ENCODE data around the gene PEX5L. TPM values are rescaled to one million over a fixed set of nuclear protein-coding genes. Genes with fewer than 3 reads are reported as not detected.
A peak's percentile ranks its signal among the peaks of the same experiment; 100 is the strongest.

PEX5L gene
- total RNA-seq, 1 donor from 2014 or later: 0.67 TPM

DNA sequence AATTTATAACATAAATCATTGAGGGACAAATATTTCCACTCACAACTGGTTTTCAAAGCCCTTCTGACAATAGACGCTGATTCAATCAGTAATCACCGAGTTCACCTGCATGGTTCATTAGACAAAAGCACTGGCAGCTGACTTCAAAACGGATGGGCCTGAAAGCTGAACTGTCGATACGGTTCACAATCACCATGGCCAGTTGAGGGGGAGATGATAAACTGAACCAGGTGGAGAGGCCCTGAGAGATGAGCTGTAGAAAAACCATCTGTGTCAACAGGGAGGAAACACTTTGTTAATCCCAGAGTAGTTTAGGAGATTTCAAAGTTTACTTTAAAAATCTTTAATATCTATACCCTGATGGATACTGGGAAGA, 75.0 kb downstream of the PEX5L start:
- peaks cover 15% of the 10 kb centered on the region for H3K4me1 Mint-ChIP-seq (ENCODE audit: low read depth)
- H3K27ac Mint-ChIP-seq: no peak overlapping the region
- DNase-seq (ENCODE audit: low spot score): no peak
- intact Hi-C loops (cut with micrococcal nuclease): no loop called here
- peaks cover 7% of the 10 kb centered on the region for H3K27me3 Mint-ChIP-seq (ENCODE audit: insufficient read depth)
- H3K36me3 Mint-ChIP-seq (ENCODE audit: low read depth): no peaks in the 10 kb centered on the region
- no peaks in the 10 kb centered on the region for H3K9me3 Mint-ChIP-seq
- no peak overlapping the region for H3K4me3 Mint-ChIP-seq

DNA sequence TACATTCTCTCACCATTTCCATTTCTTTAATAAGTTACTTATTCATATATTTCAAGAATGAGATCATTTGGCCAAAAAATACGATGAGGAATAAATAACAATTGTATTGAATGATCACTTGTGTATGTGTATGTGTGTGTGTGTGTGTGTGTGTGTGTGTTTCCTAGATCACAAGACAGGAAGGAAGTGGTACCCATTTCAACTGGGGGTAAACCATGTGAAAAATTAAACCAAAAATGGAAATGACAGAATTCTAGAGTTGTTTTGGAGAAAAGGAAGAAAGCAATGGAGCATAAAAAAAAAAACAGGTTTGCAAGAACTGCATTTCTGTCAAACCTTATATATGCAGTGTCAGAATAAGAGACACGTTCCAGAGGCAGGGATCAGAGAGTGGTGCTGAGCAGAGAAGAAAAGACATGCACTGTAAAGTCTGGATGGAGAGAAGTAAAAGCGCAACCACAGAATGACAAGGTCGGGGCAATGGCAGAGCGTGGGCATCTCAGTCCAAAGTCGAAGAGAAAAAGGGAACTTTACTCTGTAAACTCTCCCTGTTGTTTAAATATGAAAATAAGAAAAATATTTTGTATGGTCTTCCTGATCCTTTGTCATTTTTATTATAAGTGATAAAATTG, 75.5 kb downstream of the PEX5L start:
- Mint-ChIP-seq H3K27me3 (ENCODE audit: insufficient read depth) (peaks cover 7% of the 10 kb centered on the region), H3K4me3 (no peak overlapping the region), H3K4me1 (ENCODE audit: low read depth) (peaks cover 20% of the 10 kb centered on the region), H3K27ac (no peak overlapping the region), H3K9me3 (no peaks in the 10 kb centered on the region), H3K36me3 (ENCODE audit: low read depth) (no peaks in the 10 kb centered on the region)
- intact Hi-C loops (cut with micrococcal nuclease): no loop called here
- no peak for DNase-seq (ENCODE audit: low spot score)

DNA sequence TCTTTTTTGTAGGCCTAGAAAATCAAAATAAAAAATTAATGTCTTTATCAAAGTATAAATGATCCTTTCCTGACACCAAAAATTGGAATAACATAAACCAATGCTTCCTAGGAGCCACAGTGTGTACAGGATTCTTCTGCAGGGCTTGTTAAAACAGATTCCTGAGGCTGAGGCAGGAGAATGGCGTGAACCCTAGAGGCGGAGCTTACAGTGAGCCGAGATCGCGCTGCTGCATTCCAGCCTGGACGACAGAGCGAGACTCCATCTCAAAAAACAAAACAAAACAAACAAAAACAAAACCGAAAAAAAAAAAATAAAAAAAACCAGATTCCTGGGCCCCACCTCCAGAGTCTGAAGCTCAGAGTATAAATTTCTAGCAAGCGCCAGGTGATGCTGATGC, 78.0 kb downstream of the PEX5L start:
- no peak overlapping the region for H3K27ac Mint-ChIP-seq
- H3K36me3 Mint-ChIP-seq (ENCODE audit: low read depth): no peaks in the 10 kb centered on the region
- no peak for DNase-seq (ENCODE audit: low spot score)
- peaks cover 32% of the 10 kb centered on the region for H3K4me1 Mint-ChIP-seq (ENCODE audit: low read depth)
- peaks cover 3% of the 10 kb centered on the region for H3K9me3 Mint-ChIP-seq
- no peak overlapping the region for H3K4me3 Mint-ChIP-seq
- H3K27me3 Mint-ChIP-seq (ENCODE audit: insufficient read depth): peaks cover 7% of the 10 kb centered on the region
- intact Hi-C loops (cut with micrococcal nuclease): loop anchor here (10.0 kb wide), 1 partner anchor 304 kb away; the partner anchor contains the start of gene USP13

DNA sequence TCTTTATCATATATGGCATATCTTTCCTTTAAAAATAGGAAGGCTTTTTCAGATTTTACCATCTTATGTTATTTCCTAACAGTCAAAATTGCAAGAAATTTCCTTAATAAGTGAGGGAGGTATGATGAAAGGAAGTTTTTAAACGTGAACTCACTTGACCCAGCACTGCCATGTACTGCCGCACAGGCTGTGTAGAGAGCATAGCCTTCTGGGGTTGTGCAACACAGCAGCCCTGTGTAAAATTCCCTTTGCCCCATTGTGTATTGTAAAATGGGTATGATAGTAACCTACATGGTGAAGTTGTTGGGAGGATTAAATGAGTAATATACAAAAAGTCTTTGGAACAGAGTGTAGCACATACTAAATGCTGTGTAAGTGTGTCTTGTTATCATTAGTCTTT, 78.6 kb downstream of the PEX5L start:
- Mint-ChIP-seq H3K36me3 (ENCODE audit: low read depth) (no peaks in the 10 kb centered on the region), H3K4me1 (ENCODE audit: low read depth) (peaks cover 36% of the 10 kb centered on the region), H3K27me3 (ENCODE audit: insufficient read depth) (peaks cover 7% of the 10 kb centered on the region), H3K9me3 (peaks cover 6% of the 10 kb centered on the region), H3K4me3 (no peak overlapping the region), H3K27ac (no peak overlapping the region)
- intact Hi-C loops (cut with micrococcal nuclease): loop anchor here (10.0 kb wide), 1 partner anchor 303 kb away; the partner anchor contains the start of gene USP13
- no peak for DNase-seq (ENCODE audit: low spot score)

DNA sequence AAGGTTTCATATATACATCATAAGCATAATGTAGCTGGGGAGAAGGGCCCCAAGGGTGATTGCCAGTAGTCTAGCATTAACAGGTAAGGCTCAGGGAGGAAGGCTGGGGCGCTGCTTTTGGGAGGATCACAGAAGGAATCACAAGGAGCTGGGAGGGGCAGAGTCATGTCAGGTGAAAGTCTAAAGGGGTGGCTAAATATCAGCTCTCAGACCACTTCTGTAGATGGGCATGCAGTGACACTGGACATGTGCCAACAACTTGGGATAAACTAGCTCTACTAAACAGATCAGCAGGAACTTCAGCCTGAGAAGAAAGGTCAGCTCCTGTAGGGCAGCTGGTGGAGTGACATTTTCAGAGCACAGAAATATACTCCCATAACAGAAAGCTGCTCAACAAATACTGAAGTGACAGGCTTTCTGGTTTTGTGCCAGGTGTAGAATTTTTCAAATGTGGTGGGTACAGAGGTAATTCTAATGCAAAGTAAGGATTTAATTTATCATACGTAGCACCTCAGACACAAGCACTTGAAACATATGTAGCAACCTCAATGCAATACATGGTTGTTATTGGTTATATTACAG, 79.4 kb downstream of the PEX5L start:
- H3K27ac Mint-ChIP-seq: no peak overlapping the region
- no peak for DNase-seq (ENCODE audit: low spot score)
- H3K36me3 Mint-ChIP-seq (ENCODE audit: low read depth): no peaks in the 10 kb centered on the region
- H3K4me1 Mint-ChIP-seq (ENCODE audit: low read depth): peaks cover 36% of the 10 kb centered on the region
- intact Hi-C loops (cut with micrococcal nuclease): loop anchor here (10.0 kb wide), 1 partner anchor 303 kb away; the partner anchor contains the start of gene USP13
- H3K9me3 Mint-ChIP-seq: peaks cover 6% of the 10 kb centered on the region
- no peak overlapping the region for H3K4me3 Mint-ChIP-seq
- H3K27me3 Mint-ChIP-seq (ENCODE audit: insufficient read depth): peaks cover 7% of the 10 kb centered on the region

DNA sequence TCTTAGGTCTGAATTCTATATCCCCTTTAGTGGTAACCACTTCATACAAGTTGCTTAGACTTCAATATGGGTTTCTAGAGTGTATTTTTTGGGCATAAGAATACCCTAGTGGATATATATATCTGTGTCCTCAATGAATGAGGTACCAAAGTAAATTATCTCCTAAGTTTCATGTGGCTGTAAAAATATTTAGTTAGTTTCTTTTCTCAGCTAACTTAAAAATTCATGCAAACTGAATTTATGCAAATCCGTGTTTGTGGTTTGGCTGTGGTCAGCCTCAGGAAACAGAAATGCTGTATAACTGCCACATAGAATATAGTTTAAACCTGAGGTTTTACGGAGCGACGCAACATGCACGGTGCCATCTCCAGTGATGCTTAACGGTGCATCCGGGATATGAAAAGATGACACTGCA, 80.3 kb downstream of the PEX5L start:
- Mint-ChIP-seq H3K36me3 (ENCODE audit: low read depth) (no peaks in the 10 kb centered on the region), H3K4me3 (no peak overlapping the region), H3K4me1 (ENCODE audit: low read depth) (peaks cover 35% of the 10 kb centered on the region), H3K27me3 (ENCODE audit: insufficient read depth) (peaks cover 3% of the 10 kb centered on the region), H3K9me3 (peaks cover 6% of the 10 kb centered on the region), H3K27ac (no peak overlapping the region)
- peak; percentile 35 for DNase-seq (ENCODE audit: low spot score)
- intact Hi-C loops (cut with micrococcal nuclease): loop anchor here (10.0 kb wide), 1 partner anchor 302 kb away; the partner anchor contains the start of gene USP13

DNA sequence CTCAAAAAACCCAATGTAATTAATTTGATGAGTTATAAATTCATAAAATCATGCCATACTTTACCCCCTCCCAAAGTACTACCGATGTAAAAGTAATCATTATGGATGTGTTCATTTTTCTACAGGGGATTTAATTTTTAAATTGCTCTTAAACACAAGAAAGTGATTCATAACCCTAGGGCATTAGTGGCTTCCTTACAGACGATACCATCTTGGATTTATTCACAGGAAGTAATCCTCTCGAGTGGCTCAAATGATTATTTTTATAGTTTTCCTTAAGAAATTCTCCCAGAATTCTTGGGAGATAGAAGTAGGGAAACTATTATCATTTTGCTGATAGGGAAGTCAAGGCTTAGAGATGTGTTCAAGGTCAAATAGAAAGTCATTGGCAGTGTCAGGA, 80.9 kb downstream of the PEX5L start:
- DNase-seq (ENCODE audit: low spot score): no peak
- Mint-ChIP-seq H3K27me3 (ENCODE audit: insufficient read depth) (peaks cover 3% of the 10 kb centered on the region), H3K4me3 (no peak overlapping the region), H3K4me1 (ENCODE audit: low read depth) (peaks cover 29% of the 10 kb centered on the region), H3K9me3 (peaks cover 6% of the 10 kb centered on the region), H3K27ac (no peak overlapping the region), H3K36me3 (ENCODE audit: low read depth) (no peaks in the 10 kb centered on the region)
- intact Hi-C loops (cut with micrococcal nuclease): loop anchor here (10.0 kb wide), 1 partner anchor 301 kb away; the partner anchor contains the start of gene USP13

DNA sequence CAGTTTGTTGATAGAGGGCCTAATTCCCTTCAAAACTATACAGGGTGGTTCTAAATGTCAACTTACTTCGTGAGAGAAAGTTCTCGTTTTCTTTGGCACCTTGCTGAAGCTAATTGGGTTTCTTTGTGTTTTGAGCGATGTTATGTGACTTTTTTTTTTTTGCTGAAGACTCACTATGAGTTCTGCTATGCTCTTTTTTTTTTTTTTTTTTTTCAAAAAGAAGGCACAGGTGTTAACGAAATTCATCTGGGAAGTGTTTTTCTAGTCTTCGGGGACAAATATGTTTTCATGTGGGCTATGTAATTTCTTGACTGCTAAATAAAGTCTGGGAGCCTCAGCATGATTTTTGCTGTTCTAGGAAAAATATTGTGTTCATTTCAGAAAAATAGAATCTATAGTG, 81.5 kb downstream of the PEX5L start:
- intact Hi-C loops (cut with micrococcal nuclease): loop anchor here (10.0 kb wide), 1 partner anchor 300 kb away; the partner anchor contains the start of gene USP13
- peaks cover 7% of the 10 kb centered on the region for H3K27me3 Mint-ChIP-seq (ENCODE audit: insufficient read depth)
- H3K36me3 Mint-ChIP-seq (ENCODE audit: low read depth): no peaks in the 10 kb centered on the region
- peaks cover 6% of the 10 kb centered on the region for H3K9me3 Mint-ChIP-seq
- no peak for DNase-seq (ENCODE audit: low spot score)
- peaks cover 28% of the 10 kb centered on the region for H3K4me1 Mint-ChIP-seq (ENCODE audit: low read depth)
- H3K4me3 Mint-ChIP-seq: no peak overlapping the region
- H3K27ac Mint-ChIP-seq: no peak overlapping the region

DNA sequence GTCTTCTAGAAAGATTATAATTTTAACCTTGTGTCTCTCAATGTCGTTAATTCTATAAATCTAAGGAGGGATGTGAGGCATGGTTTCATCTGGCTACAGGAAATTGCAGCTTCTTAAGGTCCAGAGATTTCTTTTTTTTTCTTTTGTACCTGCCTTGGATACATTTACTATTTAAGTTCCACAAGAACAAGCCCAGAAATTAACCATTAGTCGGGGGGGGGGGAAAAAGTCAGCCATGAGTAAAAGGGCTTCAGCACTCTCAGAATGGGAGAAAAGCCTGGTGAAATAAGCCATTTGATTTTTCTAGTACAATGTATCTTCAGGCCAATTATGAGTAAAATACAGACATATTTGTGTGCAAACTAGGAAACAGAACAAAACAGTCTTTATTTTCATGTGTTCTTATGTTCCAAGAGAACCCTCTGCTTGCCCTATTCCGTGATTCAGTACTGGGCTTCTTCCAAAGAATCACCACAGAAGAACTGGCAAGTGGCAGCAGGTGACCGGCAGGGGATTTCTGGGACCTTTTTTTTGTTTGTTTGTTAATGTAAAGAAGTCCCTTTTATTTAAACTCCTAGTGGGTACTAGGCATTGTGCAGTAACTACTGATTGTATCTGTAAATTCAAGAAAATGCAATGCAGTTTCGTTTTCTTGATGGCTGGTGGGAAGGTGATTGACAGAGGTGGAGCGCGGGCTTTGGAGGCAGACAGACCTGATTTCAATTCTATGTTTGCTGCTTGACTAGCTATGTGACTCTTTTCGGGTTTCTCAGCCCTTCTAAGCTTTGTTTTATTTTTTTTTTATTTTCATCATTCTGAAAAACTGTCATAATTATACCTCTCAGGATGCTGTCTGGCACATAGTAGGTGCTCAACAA, 82.5 kb downstream of the PEX5L start:
- peaks cover 7% of the 10 kb centered on the region for H3K27me3 Mint-ChIP-seq (ENCODE audit: insufficient read depth)
- peaks cover 28% of the 10 kb centered on the region for H3K4me1 Mint-ChIP-seq (ENCODE audit: low read depth)
- intact Hi-C loops (cut with micrococcal nuclease): loop anchor here (10.0 kb wide), 1 partner anchor 299 kb away; the partner anchor contains the start of gene USP13
- peaks cover 6% of the 10 kb centered on the region for H3K9me3 Mint-ChIP-seq
- no peak for DNase-seq (ENCODE audit: low spot score)
- peak overlapping the region; percentile 46 for H3K27ac Mint-ChIP-seq
- no peaks in the 10 kb centered on the region for H3K36me3 Mint-ChIP-seq (ENCODE audit: low read depth)
- no peak overlapping the region for H3K4me3 Mint-ChIP-seq

DNA sequence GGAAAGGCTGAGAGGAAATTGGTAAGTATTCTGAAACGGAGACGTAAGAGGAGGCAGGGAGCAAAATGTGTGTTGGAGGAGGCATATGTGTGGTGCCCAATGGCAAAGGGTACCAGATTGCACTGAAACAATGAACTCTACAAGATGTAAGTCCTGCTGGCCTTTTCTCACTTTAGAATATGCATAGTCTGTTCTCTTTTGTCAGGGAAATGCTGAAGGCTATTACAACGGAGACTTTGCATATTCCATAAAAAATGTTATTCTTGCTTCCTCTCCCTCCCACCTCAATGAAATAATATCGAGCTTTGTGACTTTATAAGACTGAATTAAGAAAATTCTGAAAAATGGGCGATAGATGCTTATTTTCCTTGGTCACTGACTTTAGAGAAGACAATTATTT, 85.9 kb downstream of the PEX5L start:
- Mint-ChIP-seq H3K36me3 (ENCODE audit: low read depth) (no peaks in the 10 kb centered on the region), H3K4me1 (ENCODE audit: low read depth) (peaks cover 15% of the 10 kb centered on the region), H3K27ac (no peak overlapping the region), H3K9me3 (peaks cover 6% of the 10 kb centered on the region), H3K27me3 (ENCODE audit: insufficient read depth) (peaks cover 14% of the 10 kb centered on the region), H3K4me3 (no peak overlapping the region)
- intact Hi-C loops (cut with micrococcal nuclease): loop anchor here (10.0 kb wide), 1 partner anchor 296 kb away; the partner anchor contains the start of gene USP13
- no peak for DNase-seq (ENCODE audit: low spot score)

DNA sequence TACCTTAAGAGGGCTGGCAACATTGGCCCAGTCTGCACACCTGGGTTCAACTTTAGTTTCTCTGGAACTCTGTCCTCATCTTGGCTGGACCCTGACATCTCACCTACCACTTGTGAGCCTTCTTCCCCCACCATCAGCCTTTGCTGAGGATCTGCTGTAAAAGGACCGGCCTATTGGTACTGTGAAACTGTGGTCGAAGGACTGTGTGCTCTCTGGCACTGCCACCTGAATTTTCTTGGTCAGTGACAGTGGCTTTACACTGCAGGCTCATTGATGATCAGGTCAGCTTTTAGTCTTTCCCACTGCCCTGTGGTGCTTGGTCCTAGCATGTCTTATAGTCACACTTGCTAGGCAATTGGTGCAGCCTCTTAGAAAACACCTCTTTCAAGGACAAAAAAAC, 86.9 kb downstream of the PEX5L start:
- intact Hi-C loops (cut with micrococcal nuclease): loop anchor here (10.0 kb wide), 1 partner anchor 295 kb away; the partner anchor contains the start of gene USP13
- no peak for DNase-seq (ENCODE audit: low spot score)
- H3K9me3 Mint-ChIP-seq: peaks cover 6% of the 10 kb centered on the region
- peaks cover 15% of the 10 kb centered on the region for H3K4me1 Mint-ChIP-seq (ENCODE audit: low read depth)
- no peak overlapping the region for H3K27ac Mint-ChIP-seq
- H3K4me3 Mint-ChIP-seq: no peak overlapping the region
- H3K27me3 Mint-ChIP-seq (ENCODE audit: insufficient read depth): peaks cover 18% of the 10 kb centered on the region
- no peaks in the 10 kb centered on the region for H3K36me3 Mint-ChIP-seq (ENCODE audit: low read depth)

DNA sequence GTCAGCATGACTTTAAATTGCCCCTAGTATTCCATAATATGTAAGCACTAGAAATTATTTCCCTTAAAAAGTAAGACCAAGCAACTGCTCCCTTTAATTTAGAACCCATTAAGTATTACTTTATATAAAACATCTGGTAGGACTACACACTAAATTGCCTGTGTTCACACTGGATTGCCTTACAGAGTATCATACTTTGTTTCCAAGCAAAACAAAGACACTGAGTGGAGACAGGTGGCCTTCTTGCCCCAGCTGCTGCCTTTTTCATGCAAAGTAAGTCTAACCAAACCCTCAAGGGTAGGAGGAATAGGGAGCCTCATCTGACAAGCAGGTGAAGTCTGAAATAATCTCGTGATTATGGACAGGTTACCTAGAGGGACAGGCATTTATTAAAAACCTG, 87.3 kb downstream of the PEX5L start:
- peaks cover 10% of the 10 kb centered on the region for H3K4me1 Mint-ChIP-seq (ENCODE audit: low read depth)
- H3K4me3 Mint-ChIP-seq: no peak overlapping the region
- no peak overlapping the region for H3K27ac Mint-ChIP-seq
- H3K36me3 Mint-ChIP-seq (ENCODE audit: low read depth): no peaks in the 10 kb centered on the region
- peaks cover 6% of the 10 kb centered on the region for H3K9me3 Mint-ChIP-seq
- intact Hi-C loops (cut with micrococcal nuclease): no loop called here
- H3K27me3 Mint-ChIP-seq (ENCODE audit: insufficient read depth): peaks cover 23% of the 10 kb centered on the region
- DNase-seq (ENCODE audit: low spot score): no peak

All from activated T-helper 1 cell treated with anti-CD3 and anti-CD28 coated beads, Interleukin-12 subunit alpha, Interleukin-12 subunit beta, Interleukin-2, Interleukin-4 antibody, amounts not matched to agents 30 ng/mL and 10 ng/mL and 1 ng/mL, durations not matched to agents 14 hours and 24 hours and 36 hours (primary cell).